AG04450 (cell line): ENCODE results near the gene OPALIN. TPM values are rescaled to one million over a fixed set of nuclear protein-coding genes. Genes with fewer than 3 reads are reported as not detected.
"Not testable (repeated sequence)": the region's sequence is repeated elsewhere in the genome, so short reads cannot be mapped to it uniquely, and the experiment has no call there.

Experiments used
- CTCF ChIA-PET: fragments of 300-600, 350-600 bp; formaldehyde crosslinking; extraction: SDS; loops from one replicate; lab custom pipeline; 2022; ENCODE audit warnings: antibody characterized with exemption, inconsistent platforms; lab: Charles Lee
- POLR2A ChIA-PET: fragments of 350-600 bp; formaldehyde crosslinking; extraction: SDS; loops from one replicate; lab custom pipeline; 2021; ENCODE audit warnings: antibody characterized with exemption, inconsistent platforms; lab: Yijun Ruan, JAX
- DNase-seq: peaks from one replicate; pipeline ENCODE4 v3.0.0-alpha.2; 2011; ENCODE audit warnings: low read depth, low spot score
- H3K27ac ChIP-seq: one replicate; pipeline ENCODE4 v1.5.1; 2012; ENCODE audit warnings: low read depth, low read length, control low read depth
- H3K27me3 ChIP-seq: one replicate; pipeline ENCODE4 v1.6.0; 2012; ENCODE audit warnings: low read length; ENCODE audit not compliant: control insufficient read depth, insufficient read depth
- H3K4me3 ChIP-seq: 2 replicates; pipeline ENCODE4 v1.5.1; 2011; ENCODE audit warnings: mild to moderate bottlenecking, low read depth, low read length, control low read depth
- H3K9me3 ChIP-seq: 2 replicates; pipeline ENCODE4 v1.5.1; 2012; ENCODE audit warnings: low read length; ENCODE audit not compliant: control insufficient read depth, insufficient read depth
- polyA plus RNA-seq: library from polyadenylated mRNA; depleted of rRNA; stranded (reverse); fragments of >200 nt; gene quantifications from 2 replicates; pipeline ENCODE4 v1.2.3, GENCODE V29; 2011
- TF ChIP-seq, protein P1 (sequence below): IDR thresholded peaks from 2 replicates; pipeline ENCODE4 v1.5.1; 2011; ENCODE audit warnings: low read depth, low read length, control low read depth, inconsistent platforms

The OPALIN gene
- polyA plus RNA-seq, 1 experiment: not detected

DNA sequence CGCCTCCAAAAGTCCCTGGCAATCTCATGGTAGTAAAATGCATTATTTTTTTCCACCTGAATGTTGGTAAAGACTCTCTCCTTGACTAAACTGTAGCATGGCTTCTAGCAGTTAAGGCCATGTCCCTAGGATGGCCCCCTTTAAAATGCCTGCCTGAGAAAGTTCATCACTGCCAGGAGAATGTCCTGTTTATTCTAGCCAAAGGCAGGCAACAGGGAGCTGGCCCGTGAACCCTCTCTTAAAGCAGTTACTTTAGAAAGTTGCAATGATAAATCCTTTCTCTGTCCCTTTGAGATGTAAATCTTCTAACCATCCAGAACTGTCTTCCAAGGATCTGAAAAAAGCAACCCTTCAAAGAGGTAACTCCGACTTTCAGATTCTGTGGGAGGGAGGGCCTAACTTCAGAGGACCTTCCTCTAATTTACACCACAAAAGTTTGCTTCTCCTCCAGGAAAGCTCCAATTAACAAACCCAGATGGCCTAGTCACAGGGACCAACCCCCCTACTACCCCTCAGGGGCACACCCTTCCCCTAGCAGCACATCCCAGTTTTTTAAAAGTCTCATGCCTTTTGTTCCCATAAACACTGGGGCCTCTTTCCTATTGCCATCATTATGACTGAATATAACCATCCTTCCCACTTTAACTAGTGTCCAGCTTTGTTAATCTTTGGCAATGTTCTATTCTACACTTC is 49.0 kb downstream of the OPALIN start:
- TF ChIP-seq, protein P1, sequence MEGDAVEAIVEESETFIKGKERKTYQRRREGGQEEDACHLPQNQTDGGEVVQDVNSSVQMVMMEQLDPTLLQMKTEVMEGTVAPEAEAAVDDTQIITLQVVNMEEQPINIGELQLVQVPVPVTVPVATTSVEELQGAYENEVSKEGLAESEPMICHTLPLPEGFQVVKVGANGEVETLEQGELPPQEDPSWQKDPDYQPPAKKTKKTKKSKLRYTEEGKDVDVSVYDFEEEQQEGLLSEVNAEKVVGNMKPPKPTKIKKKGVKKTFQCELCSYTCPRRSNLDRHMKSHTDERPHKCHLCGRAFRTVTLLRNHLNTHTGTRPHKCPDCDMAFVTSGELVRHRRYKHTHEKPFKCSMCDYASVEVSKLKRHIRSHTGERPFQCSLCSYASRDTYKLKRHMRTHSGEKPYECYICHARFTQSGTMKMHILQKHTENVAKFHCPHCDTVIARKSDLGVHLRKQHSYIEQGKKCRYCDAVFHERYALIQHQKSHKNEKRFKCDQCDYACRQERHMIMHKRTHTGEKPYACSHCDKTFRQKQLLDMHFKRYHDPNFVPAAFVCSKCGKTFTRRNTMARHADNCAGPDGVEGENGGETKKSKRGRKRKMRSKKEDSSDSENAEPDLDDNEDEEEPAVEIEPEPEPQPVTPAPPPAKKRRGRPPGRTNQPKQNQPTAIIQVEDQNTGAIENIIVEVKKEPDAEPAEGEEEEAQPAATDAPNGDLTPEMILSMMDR: no peak
- Histone ChIP-seq H3K4me3 (no peak overlapping the region), H3K27ac (no peak overlapping the region), H3K9me3 (no peaks in the 10 kb centered on the region), H3K27me3 (no peaks in the 10 kb centered on the region)
- DNase-seq: no peak
- ChIA-PET POLR2A (no interaction called here), CTCF (no interaction called here)

DNA sequence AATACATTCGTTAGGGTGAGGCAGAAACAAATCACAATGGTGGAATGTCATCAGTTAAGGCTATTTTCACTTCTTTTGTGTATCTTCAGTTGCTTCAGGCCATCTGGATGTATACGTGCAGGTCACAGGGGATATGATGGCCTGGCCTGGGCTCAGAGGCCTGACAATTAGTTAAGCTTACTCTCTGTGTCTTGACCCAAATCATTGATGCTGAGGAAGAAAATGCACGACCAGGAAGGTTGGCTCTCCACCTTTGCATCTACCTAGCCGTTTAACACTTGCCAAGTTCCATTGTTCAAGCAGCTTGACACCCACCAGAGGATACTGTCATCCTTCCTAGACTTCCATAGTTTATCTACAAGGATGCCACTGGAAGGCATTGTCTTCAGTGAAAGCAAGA is 49.9 kb downstream of the OPALIN start:
- POLR2A ChIA-PET: not testable (repeated sequence)
- CTCF ChIA-PET: interaction anchor here (1.3 kb wide), 1 partner anchor 79 kb away, joined by 8 read pairs; no protein-coding TSS in a partner anchor

DNA sequence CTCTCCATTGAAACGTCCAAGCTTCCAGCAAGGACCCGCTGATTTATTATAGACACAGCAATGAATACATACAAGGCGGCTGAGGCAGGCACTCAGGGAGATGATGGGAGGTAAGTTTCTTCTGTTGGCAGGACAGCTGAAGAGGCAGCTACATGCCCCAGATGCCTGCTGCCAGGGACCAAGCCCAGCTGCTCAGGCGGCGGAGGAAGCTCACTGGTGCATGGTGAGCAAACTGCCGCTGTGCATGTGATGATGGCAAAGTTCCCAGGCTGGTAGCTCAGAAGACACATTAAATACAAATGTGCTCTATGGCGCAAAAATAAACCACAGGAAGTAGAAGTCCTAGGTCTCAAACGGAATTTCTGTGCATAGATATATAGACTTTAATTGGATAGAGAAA is 52.3 kb downstream of the OPALIN start:
- no peak overlapping the region for H3K27ac ChIP-seq
- no peak overlapping the region for H3K4me3 ChIP-seq
- DNase-seq: no peak
- TF ChIP-seq, protein P1: no peak
- no peaks in the 10 kb centered on the region for H3K27me3 ChIP-seq
- CTCF ChIA-PET: interaction anchor here (0.5 kb wide), 1 partner anchor 156 kb away, joined by 3 read pairs; no protein-coding TSS in a partner anchor
- POLR2A ChIA-PET: no interaction called here
- H3K9me3 ChIP-seq: no peaks in the 10 kb centered on the region

More for the DNA sequence above, 49.9 kb downstream of the OPALIN start:
- not testable (repeated sequence) for H3K4me3 ChIP-seq, H3K27me3 ChIP-seq, H3K9me3 ChIP-seq, DNase-seq, H3K27ac ChIP-seq

DNA sequence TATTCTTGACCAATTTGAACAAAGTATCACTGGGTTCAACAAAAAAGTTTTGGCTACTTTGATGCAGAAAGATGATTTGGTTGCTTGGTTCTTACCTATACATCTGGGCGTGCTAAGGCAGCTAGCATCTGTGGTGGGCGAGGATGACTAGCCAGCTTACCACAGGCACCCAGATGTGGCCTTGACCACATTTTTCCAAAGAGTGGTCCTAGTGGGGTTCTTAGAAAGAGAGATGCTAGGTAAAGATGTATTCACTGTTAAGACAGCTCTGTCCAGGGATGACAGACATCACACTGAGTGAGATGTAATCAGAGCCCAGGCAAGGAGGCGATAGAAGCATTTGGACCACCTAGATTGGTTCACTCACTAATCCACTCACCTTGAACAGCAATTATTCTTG is 53.8 kb downstream of the OPALIN start:
- POLR2A ChIA-PET: no interaction called here
- no peak overlapping the region for H3K4me3 ChIP-seq
- CTCF ChIA-PET: interaction anchor here (1.0 kb wide), 1 partner anchor 11 kb away, joined by 3 read pairs; no protein-coding TSS in a partner anchor
- H3K27ac ChIP-seq: no peak overlapping the region
- H3K9me3 ChIP-seq: no peaks in the 10 kb centered on the region
- H3K27me3 ChIP-seq: no peaks in the 10 kb centered on the region
- TF ChIP-seq, protein P1: no peak
- DNase-seq: no peak

DNA sequence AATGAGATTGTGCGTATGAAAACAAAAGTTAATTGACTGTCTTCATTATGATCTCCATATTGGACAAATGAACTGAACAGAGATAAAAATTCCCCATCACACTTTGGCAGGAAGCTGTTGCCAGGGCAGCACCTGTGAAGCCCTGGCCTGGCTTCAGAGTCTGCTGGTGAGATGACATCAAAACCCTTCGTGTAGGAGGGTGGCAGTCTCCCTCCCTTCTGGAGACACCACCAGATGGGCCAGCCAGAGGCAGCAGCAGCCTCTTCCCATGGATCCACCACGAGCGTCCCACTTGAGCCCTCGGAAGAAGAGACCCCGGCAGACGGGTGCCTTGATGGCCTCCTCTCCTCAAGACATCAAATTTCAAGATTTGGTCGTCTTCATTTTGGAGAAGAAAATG is 54.6 kb downstream of the OPALIN start, which contains the start of gene DNTT:
TSS of gene DNTT (plus strand) at position 205 of the 400 bp plus-strand sequence. CDS start at position 269, 64 bp downstream.
- POLR2A ChIA-PET: no interaction called here
- Histone ChIP-seq H3K27me3 (no peaks in the 10 kb centered on the region), H3K9me3 (no peaks in the 10 kb centered on the region), H3K4me3 (no peak within 1 kb of the TSS), H3K27ac (no peak within 1 kb of the TSS)
- DNase-seq: no peak
- CTCF ChIA-PET: interaction anchor here (1.0 kb wide), 1 partner anchor 10 kb away, joined by 3 read pairs; no protein-coding TSS in a partner anchor
- TF ChIP-seq, protein P1: no peak
